Endothelial cell of umbilical vein (primary cell): ENCODE results near the gene AK8. TPM values are rescaled to one million over a fixed set of nuclear protein-coding genes. Genes with fewer than 3 reads are reported as not detected.

Source experiments
- BruUV-seq: library from RNA; stranded (reverse); fragments of 400-500 nt; replicated peaks from 2 replicates; lab custom pipeline; 2021; lab: Mats Ljungman, UMichigan
- CTCF ChIA-PET: fragments of 300-600, 350-600 bp; sonication (Branson Sonifier 250); formaldehyde crosslinking; loops from one replicate; lab custom pipeline; 2021; ENCODE audit warnings: antibody characterized with exemption, inconsistent platforms; lab: Charles Lee
- POLR2A ChIA-PET: fragments of 300-600, 350-600 bp; sonication (Branson Sonifier 250); formaldehyde crosslinking; loops from one replicate; lab custom pipeline; 2021; ENCODE audit warnings: antibody characterized with exemption, inconsistent platforms; lab: Charles Lee
- DNase-seq: peaks from one replicate; pipeline ENCODE4 v3.0.0-alpha.2; 2011; ENCODE audit warnings: low read depth, low spot score
- FAIRE-seq: peaks from 2 replicates; lab custom pipeline; 2011; peaks lifted over from hg19 to GRCh38; lab: Jason Lieb, UNC
- H2AFZ ChIP-seq: 2 replicates; pipeline ENCODE4 v1.6.0; 2012; ENCODE audit warnings: low read depth, low read length, control low read depth, inconsistent platforms
- H3K27ac ChIP-seq: 2 replicates; pipeline ENCODE4 v1.5.1; 2011; ENCODE audit warnings: low read depth, mild to moderate bottlenecking, control low read depth, low read length, moderate library complexity; ENCODE audit not compliant: insufficient read depth
- H3K27me3 ChIP-seq, 2 experiments: 2 replicates each; pipeline versions ENCODE4 v1.6.0 to v1.6.1; 2011; ENCODE audit warnings: low read length in 2 of 2, mixed read lengths in 1 of 2; ENCODE audit not compliant: control insufficient read depth in 2 of 2, insufficient read depth in 2 of 2
- H3K36me3 ChIP-seq, 2 experiments: 2 replicates in 1 of 2; 3 replicates in 1 of 2; pipeline ENCODE4 v1.5.1; 2011; ENCODE audit warnings: low read length in 2 of 2, mild to moderate bottlenecking in 1 of 2, moderate library complexity in 1 of 2; ENCODE audit not compliant: control insufficient read depth in 2 of 2, insufficient read depth in 2 of 2; ENCODE audit errors: extremely low read depth in 1 of 2
- H3K4me1 ChIP-seq: 3 replicates; pipeline ENCODE4 v1.5.1; 2011; ENCODE audit warnings: mild to moderate bottlenecking, low read length; ENCODE audit not compliant: control insufficient read depth, insufficient read depth; ENCODE audit errors: extremely low read depth
- H3K4me2 ChIP-seq: 2 replicates; pipeline ENCODE4 v1.6.1; 2011; ENCODE audit warnings: low read length, control low read depth, mixed read lengths; ENCODE audit not compliant: insufficient read depth
- H3K4me3 ChIP-seq, 3 experiments: fragments of 200-600 bp in 1 of 3; sonication (generic), shearing (Covaris generic) in 1 of 3; replicated peaks in 1 of 3; 2 replicates each; pipeline ENCODE4 v1.5.1; 2011 to 2016; ENCODE audit warnings: control low read depth in 3 of 3, low read length in 3 of 3, mild to moderate bottlenecking in 2 of 3, inconsistent platforms in 1 of 3, low read depth in 1 of 3, moderate library complexity in 1 of 3; ENCODE audit not compliant: insufficient read depth in 1 of 3
- H3K79me2 ChIP-seq: 2 replicates; pipeline ENCODE4 v1.6.0; 2012; ENCODE audit warnings: low read length, inconsistent platforms; ENCODE audit not compliant: control insufficient read depth, insufficient read depth
- H3K9ac ChIP-seq: replicated peaks from 2 replicates; pipeline ENCODE3; 2011; ENCODE audit warnings: low read length, control low read depth; ENCODE audit not compliant: insufficient read depth; ENCODE audit errors: extremely low read depth
- H3K9me1 ChIP-seq: replicated peaks from 3 replicates; pipeline ENCODE4 v1.6.0; 2011; ENCODE audit warnings: mild to moderate bottlenecking, low read length; ENCODE audit not compliant: control insufficient read depth, insufficient read depth; ENCODE audit errors: extremely low read depth
- H3K9me3 ChIP-seq: replicated peaks from 2 replicates; pipeline ENCODE4 v1.5.1; 2012; ENCODE audit warnings: low read length, inconsistent platforms; ENCODE audit not compliant: control insufficient read depth, insufficient read depth
- H4K20me1 ChIP-seq: replicated peaks from 2 replicates; pipeline ENCODE3; 2011; ENCODE audit warnings: mild to moderate bottlenecking, low read length; ENCODE audit not compliant: control insufficient read depth, insufficient read depth; ENCODE audit errors: extremely low read depth
- CTCF ChIP-seq, 2 donors: IDR thresholded peaks; 1 replicate in 1 of 2; 2 replicates in 1 of 2; pipeline ENCODE4 v1.5.1; 2011; ENCODE audit warnings: low read length in 2 of 2, mild to moderate bottlenecking in 2 of 2, moderate library complexity in 2 of 2, control low read depth in 1 of 2, inconsistent platforms in 1 of 2, low read depth in 1 of 2; ENCODE audit not compliant: insufficient read depth in 1 of 2; ENCODE audit errors: extremely low read depth in 1 of 2
- FOS ChIP-seq: IDR thresholded peaks from 2 replicates; pipeline ENCODE4 v1.6.1; 2011; ENCODE audit warnings: mild to moderate bottlenecking, low read length, moderate library complexity, borderline replicate concordance; ENCODE audit not compliant: insufficient read depth
- JUN ChIP-seq: IDR thresholded peaks from 2 replicates; pipeline ENCODE4 v1.6.1; 2011; ENCODE audit warnings: borderline replicate concordance, low read depth; ENCODE audit not compliant: insufficient read length, insufficient read depth
- POLR2A ChIP-seq: IDR thresholded peaks from 2 replicates; pipeline ENCODE4 v1.6.1; 2012; ENCODE audit warnings: low read depth, mild to moderate bottlenecking, control low read depth, low read length
- dilution Hi-C: fragments of 300-500 bp; cut with MboI; formaldehyde crosslinking; loops from one replicate; pipeline ENCODE4 v1.15.0; 2019; ENCODE audit warnings: low sequenced_read_pairs; ENCODE audit not compliant: extremely low pct_ligation_motif_present
- intact Hi-C: fragments of 100-400 bp; cut with micrococcal nuclease; formaldehyde crosslinking; loops from one replicate; pipeline ENCODE4 v1.10.0; 2022
- polyA plus RNA-seq, 4 experiments: library from polyadenylated mRNA; depleted of rRNA in 3 of 4; stranded (reverse) in 3 of 4; unstranded in 1 of 4; fragments of >200 nt; gene quantifications; 2 replicates each; pipeline versions ENCODE4 v1.2.1 to v1.2.3, GENCODE V29; 2011 to 2012; ENCODE audit warnings: missing spikeins in 1 of 4
- total RNA-seq: library from RNA; stranded (reverse); gene quantifications from 2 replicates; pipeline ENCODE4 v1.2.3, GENCODE V29; 2021

AK8 gene
- total and polyA plus RNA-seq, 2 donors (not counting 3 experiments of a cell fraction or from before 2014, with no cell fraction given): 0.06 TPM; not detected in 1

GRCh38 chr9:132901858-132902831, 24.1 kb upstream of the AK8 start:
- POLR2A ChIA-PET: no interaction called here
- CTCF ChIA-PET: interaction anchor here (0.6 to 5.1 kb wide), 37 partner anchors 9 to 492 kb away, joined by 3 to 45 read pairs (median 4); partner anchors contain the start of genes CFAP77, DDX31, GTF3C4 and SPACA9
- BruUV-seq: no TSS peak

More at GRCh38 chr9:132901858-132902831, 24.1 kb upstream of the AK8 start:
- Histone ChIP-seq H3K9me1 (no peaks in the 10 kb centered on the region), H3K4me3 (no peak overlapping the region), H3K36me3 (peaks cover 8 to 38% of the 10 kb centered on the region in 2 experiments), H3K27me3 (no peaks in the 10 kb centered on the region), H4K20me1 (no peaks in the 10 kb centered on the region), H3K4me1 (no peaks in the 10 kb centered on the region), H3K79me2 (no peaks in the 10 kb centered on the region), H3K9ac (no peak overlapping the region), H2AFZ (no peak overlapping the region), H3K9me3 (no peaks in the 10 kb centered on the region), H3K27ac (no peak overlapping the region), H3K4me2 (no peak overlapping the region)
- DNase-seq (peak; percentile 85), FAIRE-seq (peak; percentile 86)
- TF ChIP-seq FOS: no peak
- TF ChIP-seq POLR2A: no peak
- TF ChIP-seq CTCF (IDR thresholded peaks at IDR 0.05; ENCODE audit: extremely low read depth in 1 of 2, insufficient read depth in 1 of 2, low read depth in 1 of 2, low read length in 2 of 2): peak; percentile 84 to 97
- TF ChIP-seq JUN: peak; percentile 25
- intact Hi-C loops: loop anchor here (1.0 to 5.0 kb wide), 2 partner anchors 70 to 100 kb away; no protein-coding TSS in a partner anchor
- dilution Hi-C loops: no loop called here
